HG02610 (cell line): ENCODE results near the gene KLRG1.

Source experiments
- ATAC-seq: cut with Tn5 transposase; IDR thresholded peaks from one replicate; pipeline ENCODE4 v1.9.1; 2021; ENCODE audit warnings: mild to moderate bottlenecking, moderate library complexity; ENCODE audit not compliant: unreplicated experiment

KLRG1 gene

DNA sequence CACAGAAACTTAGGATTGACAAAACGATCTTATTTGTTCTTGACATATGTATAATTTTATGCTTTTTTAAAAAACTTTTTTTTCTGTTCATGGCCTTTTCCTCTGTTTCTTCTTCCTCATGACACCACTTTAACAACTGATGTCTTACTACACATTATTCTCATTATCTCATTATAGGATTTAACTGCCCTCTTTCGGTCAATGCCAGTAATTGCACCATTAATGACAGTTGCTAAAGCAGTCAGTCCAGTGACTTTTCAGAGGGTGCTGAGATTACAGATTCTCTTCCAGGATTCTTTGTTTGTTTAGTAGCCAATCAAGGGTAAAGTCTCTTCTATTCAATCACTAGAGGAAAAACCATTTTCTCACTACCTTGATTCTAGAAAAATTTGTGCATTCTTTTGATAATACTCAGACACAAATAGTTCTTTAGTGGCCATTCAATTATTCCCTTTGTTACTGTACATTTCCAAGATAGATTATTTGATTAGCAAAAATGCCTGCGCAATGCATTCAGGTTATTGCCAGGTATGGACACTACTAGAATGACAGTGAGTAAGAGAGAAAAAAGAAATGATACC is 50.1 kb downstream of the KLRG1 start:
- no peak for ATAC-seq

DNA sequence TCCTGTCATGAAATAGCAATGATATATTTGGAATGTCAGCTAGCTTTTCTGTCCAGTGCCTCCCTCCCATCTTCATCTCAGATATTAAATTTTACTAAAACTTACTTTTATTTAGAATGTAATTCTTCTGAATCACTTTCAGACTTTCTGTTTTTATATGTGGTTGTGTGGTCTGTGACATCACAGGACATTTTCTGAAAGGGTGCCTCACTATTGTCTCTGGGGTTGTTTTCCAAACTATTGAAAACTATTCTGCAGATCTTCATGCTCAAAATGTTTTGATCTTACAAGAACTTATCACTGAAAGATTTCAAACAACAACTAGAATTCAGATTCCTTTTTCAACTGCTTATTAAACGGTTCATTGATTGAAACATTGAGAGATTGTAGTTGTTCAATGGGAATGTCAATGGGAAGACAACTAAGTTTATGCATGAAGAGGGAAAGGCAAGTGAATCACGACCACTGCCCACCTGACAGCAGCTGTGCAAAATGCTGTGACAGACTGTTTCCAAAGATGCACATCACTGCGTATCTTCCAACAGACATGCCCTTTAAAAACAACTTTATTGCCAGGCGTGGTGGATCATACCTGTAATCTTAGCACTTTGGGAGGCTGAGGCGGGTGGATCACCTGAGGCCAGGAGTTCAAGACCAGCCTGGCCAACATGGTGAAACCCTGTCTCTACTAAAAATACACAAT is 51.3 kb downstream of the KLRG1 start:
- ATAC-seq, result no peak

DNA sequence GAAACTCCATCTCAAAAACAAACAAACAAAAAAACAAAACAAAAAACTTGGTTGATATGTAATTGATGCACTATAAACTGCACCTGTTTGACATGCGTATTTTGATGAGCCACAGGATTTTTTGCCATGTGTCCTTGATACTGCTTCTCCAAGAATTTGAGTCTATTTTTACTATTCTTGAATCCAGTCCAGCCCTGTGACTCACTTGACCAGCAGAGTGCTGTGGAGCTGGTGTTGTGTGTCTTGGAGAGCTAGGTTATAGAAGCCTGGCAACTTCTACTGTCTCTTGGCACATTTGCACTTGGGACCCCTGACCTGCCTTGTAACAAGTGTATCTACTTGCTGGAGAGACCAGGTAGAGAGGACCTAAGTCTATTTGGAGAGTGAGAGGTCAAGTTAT is 52.0 kb downstream of the KLRG1 start:
- ATAC-seq, result no peak

DNA sequence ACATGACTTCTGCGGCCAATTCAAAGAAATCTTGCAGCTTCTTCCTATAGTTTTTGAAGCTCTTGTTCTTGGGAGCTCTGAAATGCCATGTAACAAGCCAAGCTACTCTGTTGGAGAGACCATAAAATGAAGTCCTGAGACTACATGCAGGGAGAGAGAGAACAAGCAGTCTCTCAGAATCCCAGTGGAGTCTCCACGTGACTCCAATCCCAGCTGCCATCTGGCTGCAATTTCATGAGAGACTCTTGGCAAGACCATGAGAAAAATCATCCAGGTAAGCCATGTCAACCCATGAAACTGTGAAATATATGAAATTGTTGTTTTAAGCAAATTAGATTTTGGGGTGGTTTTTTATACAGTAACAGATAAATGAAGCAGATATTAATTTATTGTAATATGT is 54.4 kb downstream of the KLRG1 start:
- ATAC-seq, result no peak

DNA sequence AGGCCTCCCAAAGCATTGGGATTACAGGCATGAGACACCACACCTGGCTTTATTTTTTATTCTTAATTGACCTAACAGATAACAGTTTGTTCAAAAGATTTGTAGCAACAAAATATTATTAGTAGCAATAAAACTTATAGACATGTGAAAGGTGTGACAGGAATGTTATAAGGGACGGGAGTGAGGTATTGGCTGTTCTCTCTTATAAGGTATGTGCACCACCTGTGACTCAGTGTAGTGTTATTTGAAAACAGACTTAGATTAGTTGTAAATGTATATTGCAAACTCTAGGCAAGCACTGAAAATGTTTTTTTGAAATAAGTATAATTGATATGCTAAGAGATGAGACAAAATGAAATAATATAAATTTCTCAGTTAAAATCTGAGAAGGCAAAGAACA is 57.8 kb downstream of the KLRG1 start:
- ATAC-seq, result no peak

DNA sequence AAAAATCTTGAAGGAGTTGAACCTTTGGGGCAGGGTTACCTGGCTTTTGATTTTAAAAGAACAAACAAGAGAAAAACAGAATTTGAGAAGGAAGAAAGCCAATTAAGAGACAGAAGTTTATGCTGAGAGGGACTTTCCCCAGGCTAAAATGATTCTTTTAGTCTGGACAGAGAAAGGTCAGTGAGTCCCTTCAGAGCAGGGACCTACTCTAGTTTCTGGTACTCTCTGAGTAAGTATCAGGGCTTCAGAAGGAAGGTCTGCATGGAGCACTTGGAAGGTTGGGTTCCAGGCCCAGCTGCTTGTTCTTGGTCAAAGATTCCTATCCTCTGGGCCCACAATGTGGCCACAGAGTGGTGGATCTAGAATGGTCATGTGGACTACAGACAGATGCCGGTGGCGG is 59.6 kb downstream of the KLRG1 start:
- no peak for ATAC-seq

DNA sequence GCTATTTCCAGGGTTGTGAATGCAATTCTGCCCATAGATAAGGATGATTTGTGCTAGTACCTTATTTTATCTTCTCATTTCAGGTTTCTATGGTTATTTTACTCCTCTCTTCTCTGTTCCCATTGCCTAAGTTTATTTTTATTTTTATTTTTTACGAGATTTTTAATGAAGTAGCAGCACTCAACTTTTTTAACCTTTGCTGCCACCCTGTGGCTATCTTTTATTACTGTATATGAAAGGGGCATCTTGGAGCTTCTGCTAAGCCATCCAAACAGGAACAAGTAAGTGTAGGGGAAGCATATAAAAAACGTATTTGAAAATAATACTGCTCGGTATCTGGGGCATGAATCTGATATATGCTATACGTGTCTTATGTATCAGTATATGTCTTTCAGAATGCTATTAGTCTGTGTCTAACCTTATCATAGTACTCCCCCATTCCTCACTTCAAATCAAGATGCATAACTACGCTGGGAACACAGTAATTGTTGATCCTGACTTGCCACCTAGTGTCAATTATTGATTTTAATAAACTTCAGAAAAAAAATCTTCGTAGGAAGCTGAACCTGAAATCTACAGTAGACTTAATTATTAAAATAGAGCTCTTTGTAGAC is 60.3 kb downstream of the KLRG1 start:
- ATAC-seq, result no peak

DNA sequence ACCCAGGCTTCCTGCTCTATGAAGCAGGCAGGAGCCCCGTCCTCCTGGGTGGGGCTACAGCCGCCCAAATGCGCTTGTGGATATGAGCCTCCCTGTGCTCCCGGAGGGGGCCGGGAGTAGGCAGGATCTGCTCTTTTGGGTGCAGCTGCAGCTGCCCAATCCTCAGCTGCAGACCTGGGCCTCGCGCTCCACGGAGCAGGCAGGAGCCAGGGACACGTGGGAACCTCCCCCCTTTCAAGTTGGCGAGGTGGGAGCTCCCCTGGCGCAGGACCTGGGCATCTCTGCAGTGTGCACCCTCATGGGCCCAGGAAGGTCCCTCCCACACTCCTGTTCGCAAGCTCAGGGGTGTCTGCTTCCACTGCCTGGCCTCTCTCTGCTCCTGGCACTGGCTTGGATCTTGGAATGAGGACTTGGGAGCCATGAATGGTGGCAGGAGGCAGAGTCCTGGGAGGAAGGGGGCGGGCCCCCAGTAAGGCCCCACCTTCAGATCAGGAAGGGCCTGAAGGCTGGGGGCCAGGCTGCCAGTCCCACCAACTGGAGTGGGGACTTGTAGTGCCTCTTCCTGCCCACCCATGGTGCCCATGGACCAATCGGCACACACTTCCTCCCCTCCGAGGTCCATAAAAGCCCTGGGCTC is 61.3 kb downstream of the KLRG1 start:
- no peak for ATAC-seq

DNA sequence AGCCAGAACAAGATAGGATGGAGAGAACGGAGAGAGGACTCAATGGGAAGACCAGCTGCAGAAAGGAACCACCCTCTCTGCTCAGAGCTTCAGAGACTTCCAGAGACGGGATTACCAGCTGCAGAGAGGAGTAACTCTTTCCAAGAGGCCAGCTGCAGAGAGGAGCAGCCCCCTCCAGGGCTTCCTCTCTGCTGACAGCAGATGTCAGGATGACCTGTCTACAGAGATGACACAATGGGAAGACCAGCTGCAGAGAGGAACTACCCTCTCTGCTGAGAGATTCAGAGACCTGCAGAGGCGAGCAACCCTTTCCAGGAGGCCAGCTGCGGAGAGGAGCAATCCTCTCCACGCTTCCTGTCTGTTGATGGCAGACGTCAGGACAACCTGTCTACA is 61.8 kb downstream of the KLRG1 start:
- ATAC-seq, result no peak

DNA sequence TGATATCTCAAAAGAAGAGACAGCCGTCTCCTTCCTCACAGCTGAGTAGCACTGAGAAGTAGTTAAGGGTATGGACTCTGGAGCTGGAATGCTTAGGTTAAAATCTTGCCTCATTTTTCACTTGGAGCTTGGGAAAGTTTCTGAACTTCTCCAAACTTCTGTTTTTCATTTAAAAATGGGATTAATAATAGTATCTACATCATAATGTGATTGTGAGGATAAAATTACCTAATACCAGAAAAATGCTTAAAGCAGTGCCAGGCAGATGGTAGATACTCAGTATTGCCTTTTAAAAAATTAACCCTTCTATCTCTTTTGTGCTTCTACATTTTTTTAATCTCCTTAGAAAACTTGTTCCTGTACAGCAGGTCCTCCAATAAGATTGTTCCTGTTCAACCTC is 63.3 kb downstream of the KLRG1 start:
- no peak for ATAC-seq
